Epidermal melanocyte (primary cell): Measurements from ENCODE around the gene SPAG16.

Experiments used
- DNase-seq: peaks from one replicate; pipeline ENCODE4 v3.0.0; 2011; ENCODE audit warnings: low spot score; ENCODE audit not compliant: insufficient read length

SPAG16 gene

DNA sequence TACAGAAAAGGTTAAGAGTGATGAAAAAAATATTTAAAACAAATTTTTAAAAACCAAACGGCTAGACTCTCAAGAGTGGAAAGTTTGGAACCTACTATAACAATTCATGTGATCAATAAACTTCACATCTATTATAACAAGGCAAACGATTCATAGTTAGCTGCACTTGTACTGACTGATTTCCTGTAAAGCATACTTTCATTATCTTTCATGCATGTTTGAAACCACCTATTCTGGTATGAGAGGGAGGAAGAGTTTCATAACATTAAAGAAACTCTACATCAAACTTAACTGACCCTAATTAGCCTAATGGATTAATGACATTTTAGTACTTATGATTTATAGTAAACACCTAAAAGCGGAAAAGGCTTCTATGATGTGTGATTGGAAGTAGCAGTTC, 1082.9 kb downstream of the SPAG16 start:
- DNase-seq, result no peak

DNA sequence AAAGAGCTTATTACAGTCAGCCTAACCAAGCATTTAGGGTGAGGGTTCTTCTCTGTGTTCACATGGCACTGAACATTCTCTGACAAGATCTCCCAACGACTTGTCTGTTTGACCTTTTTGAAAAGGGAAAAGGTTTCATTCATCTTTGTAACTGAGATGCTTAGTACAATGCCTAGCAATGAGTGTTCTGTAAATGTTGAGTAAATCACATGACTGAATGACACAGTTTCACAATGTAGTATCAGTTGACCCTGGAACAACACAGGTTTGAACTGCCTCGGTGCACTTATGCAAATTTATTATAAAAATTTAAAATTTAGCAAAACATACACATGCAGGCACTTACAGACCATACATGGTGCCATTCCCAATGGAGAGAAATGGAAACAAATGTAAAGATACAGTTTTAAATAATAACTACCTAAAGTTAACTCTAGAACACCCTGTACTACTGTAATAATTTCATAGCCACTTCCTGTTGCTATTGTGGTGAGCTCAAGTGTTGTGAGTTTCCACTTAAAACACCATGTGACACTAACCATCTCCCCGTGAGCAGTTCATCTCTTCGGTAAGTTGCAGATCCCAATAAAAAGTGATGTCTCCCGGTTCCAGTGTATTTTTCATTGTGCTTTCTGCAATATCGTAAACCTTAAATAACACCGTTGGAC, 1092.5 kb downstream of the SPAG16 start:
- DNase-seq, result no peak

DNA sequence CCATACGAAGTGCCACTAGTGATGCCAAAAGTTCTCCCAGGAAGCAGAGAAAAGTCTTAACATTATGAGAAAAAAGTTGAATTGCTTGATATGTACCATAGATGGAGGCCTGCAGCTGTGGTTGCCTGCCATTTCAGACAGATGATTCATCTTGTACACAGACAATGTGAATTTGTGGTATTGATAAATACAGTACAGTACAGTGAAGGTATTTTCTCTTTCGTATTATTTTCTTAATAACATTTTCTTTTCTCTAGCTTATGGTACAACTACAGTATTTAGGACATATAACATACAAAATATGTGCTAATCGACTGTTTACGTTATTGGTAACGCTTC, 1093.0 kb downstream of the SPAG16 start:
- no peak for DNase-seq

DNA sequence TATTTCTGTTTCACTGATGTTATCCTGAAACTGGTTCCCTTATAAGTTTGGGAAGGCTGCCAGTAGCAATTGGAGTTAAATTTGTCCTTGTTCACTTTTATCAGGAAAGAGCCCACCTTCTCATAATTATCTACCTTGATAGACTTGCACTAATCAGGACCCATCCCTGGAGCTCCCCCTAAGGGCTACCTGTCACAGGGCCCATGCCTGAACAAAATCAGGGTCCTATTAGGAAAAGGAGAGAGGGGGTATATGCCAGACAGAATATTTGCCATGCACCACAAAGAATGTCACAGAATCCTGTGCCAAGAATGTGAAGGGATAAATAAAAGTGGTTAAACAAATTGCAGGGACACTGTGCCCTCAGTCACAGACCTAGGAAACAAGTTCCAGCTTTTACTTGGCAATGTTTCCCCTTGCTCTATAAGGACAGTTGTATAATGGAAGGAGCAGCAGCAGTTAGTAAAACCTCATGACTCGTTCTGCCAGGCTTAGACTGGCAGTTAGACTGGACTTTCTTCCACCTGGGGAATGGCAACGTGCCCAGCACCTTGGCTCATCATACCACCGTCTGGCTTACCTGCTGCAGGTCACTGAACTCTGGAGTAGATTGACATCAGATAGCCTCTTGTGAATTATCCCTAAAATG, 1094.3 kb downstream of the SPAG16 start:
- DNase-seq, result no peak

DNA sequence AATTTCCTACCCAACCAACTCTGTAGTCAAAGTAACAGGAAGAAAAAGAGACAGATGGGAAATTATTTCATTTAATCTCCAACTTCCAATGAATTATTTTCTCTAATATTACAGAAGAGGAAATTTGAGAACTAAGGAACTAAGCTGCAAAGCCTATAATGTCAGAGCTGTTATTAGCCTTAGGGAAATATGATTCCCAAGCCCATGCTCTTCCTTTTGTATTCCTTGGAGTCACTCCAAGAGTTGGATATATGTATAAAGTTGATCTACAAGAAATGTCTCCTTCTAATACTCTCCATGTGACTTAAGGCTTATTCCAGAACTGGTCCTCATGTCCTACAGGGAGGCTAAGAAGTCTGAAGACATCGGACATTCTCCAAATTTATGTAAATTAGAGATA, 1095.0 kb downstream of the SPAG16 start:
- DNase-seq, result no peak

DNA sequence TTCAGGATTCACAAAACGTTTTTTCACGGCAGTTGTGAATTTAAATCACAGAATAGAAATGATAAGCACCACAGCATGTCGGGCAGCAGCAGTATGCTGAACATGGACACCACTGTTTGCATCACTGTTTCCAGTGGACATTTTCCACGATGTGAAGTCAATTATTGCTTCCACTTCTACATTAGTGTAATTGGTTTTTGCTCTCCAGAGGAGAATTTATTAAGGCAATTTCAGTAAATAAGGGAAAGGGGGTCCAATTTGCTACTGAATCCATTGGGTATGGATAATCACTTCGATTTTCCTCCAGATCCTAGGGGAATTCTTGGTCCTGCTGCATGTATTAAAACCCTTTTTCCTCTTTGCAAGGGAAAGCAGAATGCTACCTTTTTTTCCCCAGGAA, 1096.4 kb downstream of the SPAG16 start:
- DNase-seq, result no peak

DNA sequence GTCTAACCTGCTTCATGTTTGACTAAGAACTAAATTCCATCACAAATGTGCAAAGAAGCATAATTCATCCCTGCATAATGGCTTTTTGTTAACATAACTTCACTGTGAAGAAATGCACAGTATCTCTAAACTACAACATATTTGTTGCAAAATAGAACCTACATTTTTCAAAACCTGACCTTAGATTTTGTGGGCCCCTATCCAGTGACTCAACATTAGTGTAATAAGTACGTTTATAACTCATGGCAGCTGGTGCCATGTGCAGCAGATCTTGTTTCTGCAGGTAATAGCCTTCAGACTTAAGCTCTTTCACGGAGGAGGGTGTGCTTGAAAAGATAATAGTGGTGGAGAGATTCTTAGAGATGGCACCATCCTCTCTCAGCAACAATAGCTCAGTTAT, 1098.0 kb downstream of the SPAG16 start:
- no peak for DNase-seq

DNA sequence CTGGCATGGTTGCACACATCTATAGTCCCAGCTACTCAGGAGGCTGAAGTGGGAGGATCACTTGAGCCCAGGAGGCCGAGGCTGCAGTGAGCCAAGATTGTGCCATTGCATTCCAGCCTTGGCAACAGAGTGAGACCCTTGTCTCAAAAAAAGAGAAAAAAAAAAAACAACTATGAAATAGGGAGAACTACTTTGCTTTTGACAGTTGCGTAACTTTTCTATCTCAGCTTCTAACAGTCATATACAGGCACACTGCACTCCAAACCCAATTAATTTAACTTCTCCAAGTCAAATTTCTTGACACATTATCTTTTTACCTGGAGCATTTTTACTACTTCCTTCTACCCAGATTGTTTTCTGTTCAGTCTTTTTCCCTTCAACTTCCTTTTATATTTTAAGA, 1102.5 kb downstream of the SPAG16 start:
- DNase-seq, result no peak

DNA sequence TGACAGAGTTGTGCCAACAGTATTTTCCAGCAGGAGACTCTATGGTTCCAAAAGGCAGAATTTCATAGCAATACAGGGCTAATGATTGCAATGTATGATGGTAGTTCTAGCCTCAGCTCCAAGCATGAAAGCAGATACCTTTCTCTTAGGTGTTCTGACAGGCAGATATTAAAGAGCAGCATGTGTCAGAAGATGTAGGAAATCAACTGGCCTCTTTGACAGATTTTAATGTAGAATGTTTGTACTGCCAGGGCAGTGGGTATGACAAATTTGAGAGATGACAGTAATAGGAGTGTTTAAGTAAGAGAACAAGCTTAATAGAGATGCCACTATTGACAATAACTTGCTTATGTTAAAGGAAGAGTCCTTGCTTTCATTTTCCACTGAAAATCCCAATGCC, 1105.1 kb downstream of the SPAG16 start:
- no peak for DNase-seq

DNA sequence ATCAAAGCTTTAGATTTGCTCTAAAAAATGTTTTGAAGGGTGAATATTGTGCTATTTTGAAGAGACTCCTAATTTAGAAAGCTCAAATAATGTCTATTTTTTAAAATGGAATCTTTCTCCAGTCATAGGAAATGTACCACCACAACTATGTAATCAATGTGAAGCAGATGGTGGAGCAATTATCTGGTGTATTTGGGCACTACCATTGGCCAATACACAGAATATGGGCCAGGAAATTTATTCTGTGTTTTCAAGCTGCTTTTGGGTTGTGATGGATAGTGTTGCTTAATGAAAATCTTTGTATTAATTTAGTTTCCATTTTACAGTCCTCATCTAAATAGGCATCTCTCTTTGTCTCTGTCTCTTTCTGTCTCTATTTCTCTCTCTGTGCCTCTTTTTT, 1109.5 kb downstream of the SPAG16 start:
- DNase-seq, result no peak

DNA sequence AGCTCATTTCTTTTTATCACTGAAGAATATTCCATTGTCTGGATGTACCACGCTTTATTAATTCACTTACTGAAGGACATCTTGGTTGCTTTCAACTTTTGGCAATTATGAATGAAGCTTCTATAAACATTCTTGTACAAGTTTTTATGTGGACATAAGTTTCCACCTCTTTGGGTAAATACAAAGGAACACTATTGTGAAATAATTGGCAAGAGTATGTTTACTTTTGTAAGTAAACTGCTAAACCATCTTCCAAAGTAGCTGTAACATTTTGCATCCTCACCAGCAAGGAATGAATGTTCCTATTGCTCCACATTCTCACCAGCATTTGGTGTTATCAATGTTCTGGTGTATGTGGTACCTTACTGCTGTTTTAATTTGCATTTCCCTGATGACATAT, 1110.8 kb downstream of the SPAG16 start:
- no peak for DNase-seq

DNA sequence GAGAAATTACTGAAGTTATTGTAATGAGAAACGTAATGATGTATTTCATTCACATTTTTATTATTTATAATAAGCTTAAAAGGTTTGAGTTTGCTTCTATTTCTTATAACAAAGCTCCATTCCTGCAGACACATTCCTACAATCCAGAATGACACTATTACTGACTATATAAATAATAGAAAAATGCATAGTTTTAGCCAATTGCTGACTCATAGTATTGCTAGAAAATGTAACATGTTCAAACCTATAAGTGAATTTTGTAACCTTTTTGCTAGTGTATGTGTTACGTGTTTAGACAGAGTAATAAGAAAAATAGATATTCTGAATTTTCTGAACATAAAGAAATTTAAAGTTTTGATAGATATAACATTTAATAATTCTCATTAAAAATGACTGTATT, 1117.3 kb downstream of the SPAG16 start:
- no peak for DNase-seq

DNA sequence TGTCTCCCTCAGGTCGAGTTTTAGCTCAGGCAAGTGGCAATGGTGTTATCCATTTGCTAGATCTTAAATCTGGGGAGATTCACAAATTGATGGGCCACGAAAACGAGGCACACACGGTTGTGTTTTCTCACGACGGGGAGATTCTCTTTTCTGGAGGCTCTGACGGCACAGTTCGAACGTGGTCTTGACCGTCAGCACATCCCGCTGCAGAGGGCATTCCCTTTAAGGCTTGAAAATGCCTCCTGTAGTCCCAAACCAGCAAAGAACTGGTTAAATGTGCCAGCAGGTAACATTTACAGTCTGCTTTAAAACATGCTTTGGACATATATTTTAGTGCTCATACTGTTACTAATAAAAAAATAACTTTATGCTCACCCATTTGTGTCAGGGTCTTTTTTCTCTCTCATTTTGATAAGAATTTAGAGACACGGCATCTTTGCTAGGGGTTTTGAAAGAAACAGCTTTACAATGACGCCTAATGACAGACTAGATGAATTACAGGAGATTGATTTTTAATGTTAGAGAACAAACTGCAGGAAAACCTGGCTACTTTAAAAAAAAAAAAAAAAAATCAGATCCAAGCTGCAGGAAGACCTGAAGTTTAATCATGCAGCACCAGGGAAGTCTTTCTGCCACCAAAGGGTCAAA, 1126.0 kb downstream of the SPAG16 start:
- no peak for DNase-seq

DNA sequence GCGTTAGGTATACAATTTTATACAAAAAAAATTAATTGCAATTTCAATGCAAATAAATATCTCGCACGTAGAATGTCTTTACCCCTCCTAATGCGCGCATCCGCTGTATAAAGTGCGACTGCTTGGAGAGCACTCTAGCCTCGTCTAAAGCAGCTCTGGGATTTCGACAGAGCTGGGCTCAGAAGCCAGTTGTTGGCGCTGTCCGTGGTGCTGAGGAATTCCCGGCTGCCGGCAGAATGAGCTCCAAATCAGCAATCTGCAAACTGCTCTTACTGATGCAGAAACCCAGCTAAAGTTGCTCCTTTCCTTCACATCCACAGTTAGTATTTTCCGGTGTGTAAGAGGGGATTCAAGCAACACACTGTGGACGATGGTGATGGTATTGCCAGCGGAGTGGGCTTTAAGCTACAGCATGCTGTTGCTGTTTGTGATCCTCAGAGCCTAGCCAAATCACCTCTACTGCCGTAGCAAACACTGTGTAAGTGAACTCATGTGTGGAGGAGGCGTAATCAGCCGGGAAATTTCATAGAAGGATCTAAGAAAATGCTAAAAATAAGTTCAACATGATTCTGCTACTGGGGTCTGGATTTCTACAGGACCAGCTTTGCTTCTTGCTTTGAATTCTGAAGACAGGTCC, 1126.8 kb downstream of the SPAG16 start, which contains the start of gene VWC2L:
Gene VWC2L (plus strand): TSS at position 137 of the 637 bp plus-strand sequence. CDS start 3,140 bp downstream, outside the sequence.
- peak; percentile 67 for DNase-seq

DNA sequence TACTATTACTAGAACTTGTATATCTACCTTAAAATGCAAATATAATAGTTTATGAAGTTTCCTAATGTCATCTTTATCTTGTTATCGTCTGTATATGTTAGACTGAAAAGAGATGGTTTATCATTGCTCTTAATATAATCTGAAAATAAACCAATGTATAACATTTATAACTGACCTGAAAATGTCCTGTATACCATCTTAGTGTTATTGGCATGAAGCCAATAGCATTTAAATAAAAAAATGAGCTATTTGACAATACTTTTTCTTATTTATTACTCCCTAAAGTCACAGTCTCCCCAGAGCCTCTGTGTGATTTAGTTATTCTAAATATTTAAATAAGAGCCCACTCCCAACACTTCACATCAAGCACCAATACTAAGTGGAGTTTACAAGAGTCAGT, 1128.4 kb downstream of the SPAG16 start:
- no peak for DNase-seq

DNA sequence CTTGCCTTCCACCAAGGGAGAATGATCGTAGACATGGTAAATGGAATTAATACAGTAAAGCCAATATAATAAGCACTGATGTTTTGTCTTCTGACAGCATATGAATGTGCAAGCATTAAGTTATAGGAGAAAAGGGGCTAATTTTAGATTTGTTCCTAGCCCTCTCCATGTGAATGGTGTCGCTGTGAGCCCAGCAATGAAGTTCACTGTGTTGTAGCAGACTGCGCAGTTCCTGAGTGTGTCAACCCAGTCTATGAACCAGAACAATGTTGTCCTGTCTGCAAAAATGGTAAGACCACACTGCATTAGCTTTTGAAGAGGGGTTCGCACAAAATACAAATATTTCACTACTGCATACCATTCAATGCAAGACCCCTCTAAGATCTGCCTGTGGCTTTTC, 1152.2 kb downstream of the SPAG16 start:
- no peak for DNase-seq

DNA sequence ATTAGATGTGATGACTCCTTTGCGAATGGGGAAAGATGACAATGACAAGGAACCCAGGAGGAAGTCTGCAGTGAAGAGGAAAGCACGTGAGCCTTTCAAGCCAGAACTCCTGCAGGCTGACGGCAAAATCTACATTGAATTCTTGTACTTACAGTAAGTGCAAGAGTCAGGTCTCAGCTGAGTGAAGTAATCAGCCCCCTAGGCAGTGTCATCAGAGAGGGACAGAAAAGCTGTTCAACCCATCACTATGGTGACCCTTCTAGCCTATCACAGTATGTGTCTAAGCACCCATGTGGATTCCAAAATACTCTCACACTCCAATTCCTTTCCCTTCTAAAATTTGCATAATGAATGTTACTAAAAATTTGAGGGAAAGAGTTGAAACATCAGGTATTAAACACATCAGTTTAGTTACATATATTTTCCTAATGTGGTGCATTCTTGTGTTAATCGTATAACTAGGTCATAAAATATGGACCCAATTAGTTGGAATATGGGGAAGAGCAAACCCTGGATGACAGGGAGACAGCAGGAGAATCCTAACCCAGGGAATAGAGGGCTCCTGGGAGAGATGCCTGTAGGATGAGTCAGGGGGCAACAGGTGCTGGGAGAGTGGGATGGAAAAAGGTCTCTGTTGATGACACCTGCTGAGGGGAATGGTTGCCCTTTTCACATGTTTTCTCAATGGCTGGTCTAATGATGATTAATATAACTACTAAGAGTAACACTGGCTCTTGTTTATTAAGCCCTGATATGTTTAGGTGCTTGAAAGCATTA, 1166.0 kb downstream of the SPAG16 start:
- no peak for DNase-seq

DNA sequence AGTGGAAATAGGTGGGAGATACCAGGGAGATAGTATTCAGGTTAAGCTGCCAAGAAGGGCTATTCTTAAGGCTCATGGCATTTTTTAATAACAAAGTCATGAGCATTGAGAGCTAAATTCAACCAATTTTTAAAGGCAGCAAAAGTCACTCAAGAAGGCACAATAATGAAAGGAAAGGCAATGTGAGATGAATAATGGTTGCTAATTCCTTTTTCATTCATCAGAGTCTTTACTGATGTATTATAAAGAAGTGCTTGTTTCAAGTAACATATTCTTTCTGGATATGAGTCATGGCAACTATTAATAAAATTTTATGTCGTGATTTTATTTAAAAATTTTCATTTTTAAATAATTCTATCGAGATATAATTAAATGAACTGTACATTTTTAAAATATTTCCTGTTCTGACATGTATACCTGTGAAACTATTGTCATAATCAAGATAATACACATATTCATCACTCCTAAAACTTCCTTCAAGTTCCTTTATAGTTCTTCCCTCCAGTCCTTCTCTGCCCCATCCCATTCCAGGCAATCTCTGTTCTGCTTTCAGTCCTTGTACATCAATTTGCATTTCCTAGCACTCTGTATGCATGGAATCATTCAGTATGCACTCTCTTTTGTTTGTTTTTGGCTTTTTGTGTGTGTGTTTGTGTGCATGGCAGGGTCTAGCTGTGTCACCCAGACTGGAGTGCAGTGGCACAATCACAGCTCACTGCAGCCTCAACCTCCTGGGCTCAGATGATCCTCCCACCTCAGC, 1167.4 kb downstream of the SPAG16 start:
- DNase-seq, result no peak
